Measurements from ENCODE around the gene TOGARAM2.

Gene TOGARAM2

GRCh38 chr2:28981016-28981441, at the start of gene TOGARAM2:
TOGARAM2 (plus strand) TSS chr2:28981298; CDS start chr2:28994835, 13,537 bp downstream.
- Mint-ChIP-seq H3K4me1 (no peaks in the 10 kb centered on the region), H3K9me3 (no peaks in the 10 kb centered on the region), H3K27ac (no peak within 1 kb of the TSS)

GRCh38 chr2:28934769-28935168, 46.3 kb upstream of the TOGARAM2 start:
- no peaks in the 10 kb centered on the region for H3K4me1 Mint-ChIP-seq
- H3K27ac Mint-ChIP-seq = no peak overlapping the region
- DNase-seq (ENCODE audit: low spot score in 2 of 2) (no peak), ATAC-seq (ENCODE audit: low read depth) (no peak)
- H3K36me3 Mint-ChIP-seq = peaks cover 37% of the 10 kb centered on the region
- no peaks in the 10 kb centered on the region for H3K27me3 Mint-ChIP-seq
- H3K4me3 Mint-ChIP-seq = no peak overlapping the region
- no peaks in the 10 kb centered on the region for H3K9me3 Mint-ChIP-seq

More at GRCh38 chr2:28981016-28981441, at the start of gene TOGARAM2:
- peaks cover 5% of the 10 kb centered on the region for H3K27me3 Mint-ChIP-seq
- DNase-seq (ENCODE audit: low spot score in 2 of 2) = no peak
- H3K4me3 Mint-ChIP-seq = no peak within 1 kb of the TSS
- no peak for ATAC-seq (ENCODE audit: low read depth)
- H3K36me3 Mint-ChIP-seq = peaks cover 1% of the 10 kb centered on the region

DNA sequence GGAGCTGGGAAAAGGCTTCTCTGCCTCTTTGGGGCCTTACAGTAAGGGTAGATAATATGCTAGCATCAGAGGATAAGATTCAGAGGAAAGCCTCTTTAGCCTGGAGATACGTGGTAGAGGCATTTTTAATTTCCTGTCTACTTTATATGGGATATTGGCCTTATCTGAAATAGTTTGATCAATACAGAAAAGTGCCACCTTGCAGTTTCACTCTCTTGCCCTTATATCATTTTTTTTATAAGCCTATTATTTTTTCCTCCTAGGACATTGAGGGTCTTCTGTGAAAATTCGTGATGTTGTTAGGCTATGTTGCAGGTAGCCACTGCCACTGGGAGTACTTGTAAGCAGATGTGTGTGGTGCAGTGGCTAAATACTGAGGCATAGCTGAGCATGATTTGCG, 40.1 kb upstream of the TOGARAM2 start:
- ATAC-seq (ENCODE audit: low read depth) = no peak
- Mint-ChIP-seq H3K4me1 (no peaks in the 10 kb centered on the region), H3K27me3 (no peaks in the 10 kb centered on the region), H3K36me3 (peaks cover 51% of the 10 kb centered on the region), H3K9me3 (no peaks in the 10 kb centered on the region), H3K4me3 (no peak overlapping the region), H3K27ac (peak overlapping the region; percentile 31)
- DNase-seq (ENCODE audit: low spot score in 2 of 2) = no peak

DNA sequence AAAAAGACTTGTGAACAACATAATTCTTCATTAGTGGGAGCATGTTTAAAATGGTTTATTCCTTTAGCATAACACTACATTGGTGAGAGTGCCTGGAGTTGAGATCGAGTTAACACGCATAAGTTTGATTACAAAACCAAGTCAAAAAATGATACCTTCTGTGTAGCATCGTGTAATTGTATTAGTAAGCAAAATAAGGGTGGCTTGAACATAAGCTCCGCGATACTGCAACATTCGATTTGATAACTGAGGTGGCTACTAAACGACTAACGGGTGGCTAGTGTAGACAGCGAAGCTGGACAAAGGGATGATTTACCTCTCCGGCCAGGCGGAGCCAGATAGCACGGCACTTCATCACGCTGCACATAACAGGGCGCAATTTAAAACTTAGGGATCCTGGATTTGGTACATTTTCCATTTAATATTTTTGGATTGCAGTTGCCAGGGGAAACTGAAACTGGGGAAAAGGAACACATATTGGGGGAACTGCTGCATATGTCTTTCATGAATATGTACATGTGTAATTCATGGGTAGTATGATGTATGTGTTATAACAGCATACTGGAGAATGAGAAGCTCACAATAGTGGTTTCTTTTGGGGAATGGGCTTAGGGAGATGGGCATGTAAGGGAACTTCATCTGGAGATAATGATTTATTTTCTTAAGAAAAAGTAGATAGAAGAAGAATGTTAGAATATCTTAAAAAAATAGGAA, 36.4 kb upstream of the TOGARAM2 start:
- H3K4me1 Mint-ChIP-seq = no peaks in the 10 kb centered on the region
- ATAC-seq (ENCODE audit: low read depth) = no peak
- peaks cover 3% of the 10 kb centered on the region for H3K9me3 Mint-ChIP-seq
- H3K27me3 Mint-ChIP-seq = no peaks in the 10 kb centered on the region
- no peak overlapping the region for H3K27ac Mint-ChIP-seq
- DNase-seq (ENCODE audit: low spot score in 2 of 2) = no peak
- no peak overlapping the region for H3K4me3 Mint-ChIP-seq
- peaks cover 51% of the 10 kb centered on the region for H3K36me3 Mint-ChIP-seq

DNA sequence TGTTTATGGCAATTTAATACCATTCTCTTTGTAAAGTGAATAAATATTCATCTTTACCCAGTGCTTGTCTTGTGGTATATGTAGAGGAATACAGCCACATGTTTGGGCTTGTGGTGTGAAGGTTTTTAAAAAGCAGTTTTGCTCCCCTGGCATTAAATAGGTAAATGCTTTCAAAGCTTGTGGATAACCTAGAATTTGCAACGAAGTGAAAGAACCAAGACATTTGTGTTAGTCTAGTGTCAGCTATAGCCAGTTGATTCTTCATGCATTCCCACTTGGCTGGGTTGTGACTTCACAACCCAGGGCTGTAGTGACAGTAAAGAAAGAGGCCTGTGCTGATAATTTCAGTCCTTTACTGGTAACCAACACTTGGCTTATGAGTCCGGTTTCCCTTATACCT, 32.9 kb upstream of the TOGARAM2 start:
- Mint-ChIP-seq H3K36me3 (peaks cover 40% of the 10 kb centered on the region), H3K27me3 (no peaks in the 10 kb centered on the region), H3K27ac (no peak overlapping the region), H3K4me1 (peaks cover 9% of the 10 kb centered on the region), H3K9me3 (peaks cover 5% of the 10 kb centered on the region), H3K4me3 (no peak overlapping the region)
- DNase-seq (ENCODE audit: low spot score in 2 of 2) = no peak
- ATAC-seq (ENCODE audit: low read depth) = no peak

GRCh38 chr2:28949190-28949589, 31.9 kb upstream of the TOGARAM2 start:
- Mint-ChIP-seq H3K27ac (no peak overlapping the region), H3K4me3 (no peak overlapping the region), H3K9me3 (peaks cover 5% of the 10 kb centered on the region), H3K36me3 (peaks cover 31% of the 10 kb centered on the region), H3K27me3 (no peaks in the 10 kb centered on the region), H3K4me1 (peaks cover 9% of the 10 kb centered on the region)
- ATAC-seq (ENCODE audit: low read depth) = no peak
- DNase-seq (ENCODE audit: low spot score in 2 of 2) = no peak

- ATAC-seq (ENCODE audit: low read depth) = no peak
- Mint-ChIP-seq H3K4me1 (peaks cover 9% of the 10 kb centered on the region), H3K27ac (no peak overlapping the region), H3K4me3 (no peak overlapping the region), H3K9me3 (peaks cover 5% of the 10 kb centered on the region), H3K27me3 (no peaks in the 10 kb centered on the region), H3K36me3 (peaks cover 27% of the 10 kb centered on the region)
- DNase-seq (ENCODE audit: low spot score in 2 of 2) = no peak
Measured at GRCh38 chr2:28949617-28950305, 31.3 kb upstream of the TOGARAM2 start.

GRCh38 chr2:28950941-28951630, 30.0 kb upstream of the TOGARAM2 start:
- Mint-ChIP-seq H3K36me3 (peaks cover 18% of the 10 kb centered on the region), H3K4me3 (no peak overlapping the region), H3K27ac (no peak overlapping the region), H3K4me1 (peaks cover 9% of the 10 kb centered on the region), H3K9me3 (peaks cover 5% of the 10 kb centered on the region), H3K27me3 (no peaks in the 10 kb centered on the region)
- DNase-seq (ENCODE audit: low spot score in 2 of 2) (no peak), ATAC-seq (ENCODE audit: low read depth) (no peak)

DNA sequence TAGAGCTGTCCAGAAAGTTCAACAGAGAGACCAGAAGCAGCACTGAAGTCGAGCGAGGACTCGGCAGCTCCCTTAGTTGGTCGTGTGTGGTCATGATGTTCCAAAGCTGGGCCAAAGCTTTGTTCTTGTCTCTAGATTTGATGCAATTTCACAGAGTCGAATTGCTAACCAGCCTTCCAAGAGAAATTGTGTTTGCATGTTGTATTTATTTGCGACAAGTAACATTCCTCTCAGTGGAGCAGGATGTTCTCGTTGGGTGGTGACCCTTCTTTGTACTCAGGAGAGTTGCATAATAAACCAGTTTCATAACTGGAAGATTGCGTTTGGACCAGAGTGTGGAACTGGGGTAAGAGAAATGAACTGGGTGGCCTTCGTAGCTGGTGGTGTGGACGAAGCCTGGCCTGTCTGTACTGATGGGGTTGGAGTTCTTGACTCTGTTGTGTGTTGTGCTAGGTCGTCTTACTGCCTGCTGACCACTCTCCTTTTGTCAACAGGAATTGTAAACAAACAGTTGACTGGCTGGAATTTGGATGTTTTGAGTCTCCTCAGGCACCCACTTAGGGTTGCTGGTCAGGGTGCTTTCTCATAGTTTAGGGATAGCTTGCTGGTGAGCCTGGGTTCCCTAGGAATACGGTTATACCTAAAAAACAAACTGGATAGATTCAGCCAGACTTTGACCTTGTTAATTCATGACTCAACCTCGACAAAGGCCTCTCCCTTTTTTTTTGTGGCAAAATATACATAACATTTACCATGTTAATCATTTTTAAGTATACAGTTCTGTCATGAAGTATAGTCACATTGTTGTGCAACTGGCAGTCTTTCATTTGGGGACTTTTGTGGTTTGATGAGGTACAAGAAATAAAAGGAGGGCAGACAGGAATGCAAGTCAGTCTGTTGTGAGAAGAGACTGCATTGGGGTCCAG, 28.9 kb upstream of the TOGARAM2 start:
- no peak overlapping the region for H3K27ac Mint-ChIP-seq
- H3K4me3 Mint-ChIP-seq = no peak overlapping the region
- H3K36me3 Mint-ChIP-seq = peaks cover 15% of the 10 kb centered on the region
- ATAC-seq (ENCODE audit: low read depth) (no peak), DNase-seq (ENCODE audit: low spot score in 2 of 2) (no peak)
- peaks cover 9% of the 10 kb centered on the region for H3K4me1 Mint-ChIP-seq
- no peaks in the 10 kb centered on the region for H3K27me3 Mint-ChIP-seq
- peaks cover 4% of the 10 kb centered on the region for H3K9me3 Mint-ChIP-seq

GRCh38 chr2:28952836-28953211, 28.3 kb upstream of the TOGARAM2 start:
- peaks cover 4% of the 10 kb centered on the region for H3K9me3 Mint-ChIP-seq

GRCh38 chr2:28955467-28955866, 25.6 kb upstream of the TOGARAM2 start:
- Mint-ChIP-seq H3K9me3 (no peaks in the 10 kb centered on the region), H3K27ac (no peak overlapping the region), H3K4me1 (peaks cover 7% of the 10 kb centered on the region), H3K27me3 (no peaks in the 10 kb centered on the region), H3K36me3 (no peaks in the 10 kb centered on the region), H3K4me3 (no peak overlapping the region)
- no peak for ATAC-seq (ENCODE audit: low read depth)
- DNase-seq (ENCODE audit: low spot score in 2 of 2) = no peak

More at GRCh38 chr2:28952836-28953211, 28.3 kb upstream of the TOGARAM2 start:
- Mint-ChIP-seq H3K36me3 (peaks cover 14% of the 10 kb centered on the region), H3K4me1 (peaks cover 10% of the 10 kb centered on the region), H3K4me3 (no peak overlapping the region), H3K27me3 (no peaks in the 10 kb centered on the region), H3K27ac (no peak overlapping the region)
- ATAC-seq (ENCODE audit: low read depth) = no peak
- no peak for DNase-seq (ENCODE audit: low spot score in 2 of 2)

- no peaks in the 10 kb centered on the region for H3K9me3 Mint-ChIP-seq
- H3K36me3 Mint-ChIP-seq = no peaks in the 10 kb centered on the region
- peak; percentile 63 for ATAC-seq (ENCODE audit: low read depth)
- H3K4me1 Mint-ChIP-seq = peaks cover 6% of the 10 kb centered on the region
- no peak for DNase-seq (ENCODE audit: low spot score in 2 of 2)
- no peaks in the 10 kb centered on the region for H3K27me3 Mint-ChIP-seq
- no peak overlapping the region for H3K27ac Mint-ChIP-seq
- H3K4me3 Mint-ChIP-seq = no peak overlapping the region
Measured at GRCh38 chr2:28956415-28956826, 24.7 kb upstream of the TOGARAM2 start.

- DNase-seq (ENCODE audit: low spot score in 2 of 2) (no peak), ATAC-seq (ENCODE audit: low read depth) (no peak)
- Mint-ChIP-seq H3K36me3 (no peaks in the 10 kb centered on the region), H3K27me3 (no peaks in the 10 kb centered on the region), H3K9me3 (no peaks in the 10 kb centered on the region), H3K4me3 (no peak overlapping the region), H3K27ac (no peak overlapping the region), H3K4me1 (peaks cover 6% of the 10 kb centered on the region)
Measured at GRCh38 chr2:28956890-28957289, 24.2 kb upstream of the TOGARAM2 start.

Data from memory B cell (primary cell).